H1 (cell line): ENCODE data around the gene SSMEM1. TPM values are rescaled to one million over a fixed set of nuclear protein-coding genes. Genes with fewer than 3 reads are reported as not detected.

Experiments
- CTCF ChIA-PET: fragments of 300-600 bp; sonication (Branson Sonifier 250); formaldehyde crosslinking; loops from one replicate; lab custom pipeline; 2021; ENCODE audit not compliant: partially characterized antibody; lab: Charles Lee
- POLR2A ChIA-PET: fragments of 300-600 bp; sonication (Branson Sonifier 250); formaldehyde crosslinking; loops from one replicate; lab custom pipeline; 2021; ENCODE audit warnings: inconsistent platforms; ENCODE audit not compliant: partially characterized antibody; lab: Charles Lee
- DNase-seq, 2 experiments: peaks; one replicate each; pipeline versions ENCODE4 v3.0.0 to v3.0.0-alpha.2; 2010 to 2022; ENCODE audit warnings: low spot score in 2 of 2, low read depth in 1 of 2, mixed read lengths in 1 of 2
- FAIRE-seq: peaks from 2 replicates; lab custom pipeline; 2011; peaks lifted over from hg19 to GRCh38; lab: Jason Lieb, UNC
- H2AFZ ChIP-seq: 2 replicates; pipeline ENCODE4 v1.8.1; 2012; ENCODE audit warnings: low read length, inconsistent platforms
- H2AK5ac ChIP-seq: 2 replicates; pipeline ENCODE4 v1.6.1; 2013; ENCODE audit warnings: low read depth, low read length
- H2BK120ac ChIP-seq: replicated peaks from 2 replicates; pipeline ENCODE3; 2013; ENCODE audit warnings: low read depth, low read length, inconsistent platforms
- H2BK12ac ChIP-seq: 2 replicates; pipeline ENCODE4 v1.6.1; 2013; ENCODE audit warnings: low read depth, low read length
- H2BK15ac ChIP-seq: 2 replicates; pipeline ENCODE4 v1.6.1; 2013; ENCODE audit warnings: low read length
- H2BK20ac ChIP-seq: 2 replicates; pipeline ENCODE4 v1.6.1; 2013; ENCODE audit warnings: low read length
- H2BK5ac ChIP-seq: 2 replicates; pipeline ENCODE4 v1.6.1; 2013; ENCODE audit warnings: low read depth, low read length
- H3K14ac ChIP-seq: 2 replicates; pipeline ENCODE4 v1.6.1; 2013; ENCODE audit warnings: inconsistent platforms; ENCODE audit not compliant: insufficient read length
- H3K18ac ChIP-seq: 2 replicates; pipeline ENCODE4 v1.6.1; 2013; ENCODE audit warnings: low read length; ENCODE audit errors: extremely low read depth
- H3K23ac ChIP-seq: 2 replicates; pipeline ENCODE4 v1.6.1; 2013; ENCODE audit warnings: inconsistent platforms; ENCODE audit not compliant: insufficient read length
- H3K23me2 ChIP-seq: 2 replicates; pipeline ENCODE4 v1.6.1; 2013; ENCODE audit warnings: low read depth, low read length
- H3K27ac ChIP-seq: 2 replicates; pipeline ENCODE4 v1.6.1; 2011; ENCODE audit warnings: low read depth, low read length, inconsistent platforms
- H3K27me3 ChIP-seq, 4 experiments: replicated peaks in 1 of 4; 1 replicate in 1 of 4; 2 replicates in 3 of 4; pipeline versions ENCODE4 v1.6.1 to v1.8.1; 2011 to 2013; ENCODE audit warnings: low read length in 3 of 4, mild to moderate bottlenecking in 3 of 4, inconsistent platforms in 2 of 4, mixed read lengths in 2 of 4, moderate library complexity in 1 of 4; ENCODE audit not compliant: control insufficient read depth in 3 of 4, insufficient read depth in 3 of 4; ENCODE audit errors: extremely low read depth in 1 of 4
- H3K36me3 ChIP-seq, 4 experiments: 2 replicates each; pipeline versions ENCODE4 v1.6.1 to v1.8.1; 2011 to 2013; ENCODE audit warnings: mild to moderate bottlenecking in 4 of 4, low read length in 3 of 4, moderate library complexity in 2 of 4, control low read depth in 1 of 4, inconsistent platforms in 1 of 4; ENCODE audit not compliant: insufficient read depth in 4 of 4, control insufficient read depth in 2 of 4
- H3K4ac ChIP-seq: replicated peaks from 2 replicates; pipeline ENCODE3; 2013; ENCODE audit warnings: low read length, low read depth, mixed read lengths, inconsistent platforms; ENCODE audit not compliant: insufficient read length
- H3K4me1 ChIP-seq, 4 experiments: replicated peaks in 1 of 4; 1 replicate in 1 of 4; 2 replicates in 3 of 4; pipeline versions ENCODE4 v1.6.1 to v1.8.1; 2011 to 2013; ENCODE audit warnings: low read length in 3 of 4, inconsistent platforms in 2 of 4, mixed read lengths in 1 of 4; ENCODE audit not compliant: insufficient read depth in 4 of 4, control insufficient read depth in 3 of 4
- H3K4me2 ChIP-seq, 2 experiments: 2 replicates each; pipeline versions ENCODE4 v1.6.1 to v1.8.1; 2011 to 2013; ENCODE audit warnings: low read depth in 2 of 2, low read length in 2 of 2, control low read depth in 1 of 2, inconsistent platforms in 1 of 2, mild to moderate bottlenecking in 1 of 2; ENCODE audit not compliant: insufficient read depth in 1 of 2
- H3K4me3 ChIP-seq, 4 experiments: fragments of 200-600, 300-600 bp in 1 of 4; sonication (generic), shearing (Covaris generic), sonication (Bioruptor Twin) in 1 of 4; 2 replicates each; pipeline versions ENCODE4 v1.5.1 to v1.8.1; 2011 to 2016; ENCODE audit warnings: low read length in 4 of 4, low read depth in 3 of 4, control low read depth in 2 of 4, inconsistent platforms in 2 of 4, mild to moderate bottlenecking in 2 of 4, mixed read lengths in 1 of 4, moderate library complexity in 1 of 4; ENCODE audit not compliant: insufficient read depth in 2 of 4; ENCODE audit errors: extremely low read depth in 1 of 4
- H3K56ac ChIP-seq: replicated peaks from 2 replicates; pipeline ENCODE3; 2013; ENCODE audit warnings: low read depth, mild to moderate bottlenecking, mixed read lengths, low read length, inconsistent platforms; ENCODE audit not compliant: insufficient read length
- H3K79me1 ChIP-seq: 2 replicates; pipeline ENCODE4 v1.6.1; 2013; ENCODE audit warnings: low read depth, low read length, control low read depth
- H3K79me2 ChIP-seq, 2 experiments: 2 replicates each; pipeline versions ENCODE4 v1.6.1 to v1.8.1; 2012 to 2013; ENCODE audit warnings: low read length in 2 of 2, mild to moderate bottlenecking in 2 of 2, inconsistent platforms in 1 of 2; ENCODE audit not compliant: insufficient read depth in 2 of 2, control insufficient read depth in 1 of 2
- H3K9ac ChIP-seq, 4 experiments: replicated peaks in 1 of 4; 1 replicate in 1 of 4; 2 replicates in 3 of 4; pipeline versions ENCODE4 v1.6.1 to v1.8.1; 2011 to 2013; ENCODE audit warnings: low read depth in 3 of 4, low read length in 3 of 4, control low read depth in 2 of 4, mild to moderate bottlenecking in 2 of 4, moderate library complexity in 2 of 4, inconsistent platforms in 1 of 4; ENCODE audit errors: extremely low read depth in 1 of 4
- H3K9me3 ChIP-seq, 2 experiments: 2 replicates each; pipeline versions ENCODE4 v1.6.1 to v1.8.1; 2012 to 2013; ENCODE audit warnings: mild to moderate bottlenecking in 2 of 2, moderate library complexity in 2 of 2, control low read depth in 1 of 2, inconsistent platforms in 1 of 2, low read depth in 1 of 2, low read length in 1 of 2, mixed read lengths in 1 of 2; ENCODE audit not compliant: insufficient read depth in 2 of 2
- H4K20me1 ChIP-seq, 2 experiments: replicated peaks in 1 of 2; 2 replicates each; pipeline versions ENCODE3 to v1.8.1; 2011 to 2013; ENCODE audit warnings: inconsistent platforms in 2 of 2, low read length in 2 of 2, mild to moderate bottlenecking in 1 of 2; ENCODE audit not compliant: insufficient read depth in 2 of 2, control insufficient read depth in 1 of 2
- H4K5ac ChIP-seq: 2 replicates; pipeline ENCODE4 v1.6.1; 2013; ENCODE audit warnings: low read length, low read depth, mixed read lengths, inconsistent platforms; ENCODE audit not compliant: insufficient read length
- H4K8ac ChIP-seq: 2 replicates; pipeline ENCODE4 v1.8.0; 2013; ENCODE audit warnings: mild to moderate bottlenecking, moderate library complexity, low read length, inconsistent platforms; ENCODE audit not compliant: insufficient read depth; ENCODE audit errors: extremely low read depth
- H4K91ac ChIP-seq: replicated peaks from 2 replicates; pipeline ENCODE3; 2013; ENCODE audit warnings: low read length, mixed read lengths, inconsistent platforms; ENCODE audit not compliant: insufficient read length
- BRCA1 ChIP-seq: IDR thresholded peaks from 2 replicates; pipeline ENCODE4 v1.6.1; 2012; ENCODE audit warnings: low read depth, low read length, improper control_type of control experiment
- JUN ChIP-seq: IDR thresholded peaks from 2 replicates; pipeline ENCODE4 v1.6.1; 2011; ENCODE audit warnings: low read depth, mild to moderate bottlenecking, improper control_type of control experiment, low read length
- KDM1A ChIP-seq: fragments of 200-600, 300-600 bp; sonication (generic); IDR thresholded peaks from 2 replicates; pipeline ENCODE4 v1.7.1; 2016; ENCODE audit warnings: mild to moderate bottlenecking, low read length, borderline replicate concordance
- KDM4A ChIP-seq: IDR thresholded peaks from one replicate; pipeline ENCODE4 v1.7.1; 2012; ENCODE audit warnings: low read depth, mild to moderate bottlenecking, moderate library complexity, low read length, inconsistent platforms; ENCODE audit not compliant: severe bottlenecking
- KDM5A ChIP-seq: fragments of 200-600 bp; IDR thresholded peaks from 2 replicates; pipeline ENCODE4 v1.7.1; 2012; ENCODE audit warnings: mild to moderate bottlenecking, low read length, inconsistent platforms, mixed read lengths
- MAX ChIP-seq: IDR thresholded peaks from 2 replicates; pipeline ENCODE4 v1.6.1; 2012; ENCODE audit warnings: inconsistent platforms
- NANOG ChIP-seq: IDR thresholded peaks from 2 replicates; pipeline ENCODE4 v1.6.1; 2011; ENCODE audit warnings: low read length, low read depth, mild to moderate bottlenecking, inconsistent platforms; ENCODE audit not compliant: insufficient read depth, poor library complexity, severe bottlenecking
- RBBP5 ChIP-seq: IDR thresholded peaks from 2 replicates; pipeline ENCODE4 v1.7.1; 2012; ENCODE audit warnings: low read depth, mild to moderate bottlenecking, inconsistent platforms, low read length, moderate library complexity, borderline replicate concordance
- RNF2 ChIP-seq: fragments of 200-900, 300-1000 bp; sonication (generic); IDR thresholded peaks from 2 replicates; pipeline ENCODE4 v1.7.1; 2016; ENCODE audit warnings: borderline replicate concordance, low read depth, mild to moderate bottlenecking, antibody characterized with exemption, low read length; ENCODE audit not compliant: poor library complexity, severe bottlenecking; ENCODE audit errors: missing control alignments
- SIN3A ChIP-seq, 2 experiments: IDR thresholded peaks in 1 of 2; conservative IDR thresholded peaks in 1 of 2; 2 replicates each; pipeline ENCODE4 v1.6.1; 2011 to 2012; ENCODE audit warnings: low read length in 2 of 2, improper control_type of control experiment in 1 of 2, low read depth in 1 of 2, mild to moderate bottlenecking in 1 of 2
- SRF ChIP-seq: IDR thresholded peaks from 2 replicates; pipeline ENCODE4 v1.6.1; 2011; ENCODE audit warnings: mild to moderate bottlenecking, low read depth, low read length, moderate library complexity
- TCF12 ChIP-seq: IDR thresholded peaks from 2 replicates; pipeline ENCODE4 v1.6.1; 2011; ENCODE audit warnings: low read depth, mild to moderate bottlenecking, low read length
- YY1 ChIP-seq: IDR thresholded peaks from 2 replicates; pipeline ENCODE4 v1.6.1; 2011; ENCODE audit warnings: low read depth, mild to moderate bottlenecking, low read length
- WGBS, 2 experiments: shearing (Covaris generic) in 1 of 2; methylation state at CpG; one replicate each; pipeline versions ENCODE4 v1.1.6 to v1.1.7; 2013 to 2015; ENCODE audit warnings: low lambda C conversion rate in 2 of 2, mixed read lengths in 2 of 2, inconsistent platforms in 1 of 2, low coverage in 1 of 2, missing lambda C conversion rate in 1 of 2; ENCODE audit not compliant: insufficient replicate concordance in 2 of 2, insufficient coverage in 1 of 2, insufficient read length in 1 of 2; ENCODE audit errors: extremely low coverage in 1 of 2, missing lambda C conversion rate in 1 of 2; 5-methylcytosine and 5-hydroxymethylcytosine counted together
- polyA plus RNA-seq, 7 experiments: library from polyadenylated mRNA; depleted of rRNA in 3 of 7; stranded (reverse) in 5 of 7; unstranded in 2 of 7; fragments of >200 nt in 5 of 7; fragments of 200-250 nt in 2 of 7; gene quantifications; 1 replicate in 5 of 7; 2 replicates in 1 of 7; 4 replicates in 1 of 7; pipeline versions ENCODE4 v1.2.1 to v1.2.3, GENCODE V29; 2011 to 2013; ENCODE audit warnings: missing spikeins in 2 of 7, mixed read lengths in 2 of 7
- total RNA-seq: library from RNA; stranded (reverse); fragmentation: NEBNext Ultra II Directional; extraction: Animal tissue kit (Norgen Biotek cat#: 25700); gene quantifications from 2 replicates; pipeline ENCODE4 v1.2.1, GENCODE V29; 2021

Gene SSMEM1
- total and polyA plus RNA-seq, 2 of the 8 experiments (the other 6 are each of a cell fraction or from before 2014, with no cell fraction given), result not detected

GRCh38 chr7:130263130-130263529 lies 55.5 kb downstream of the SSMEM1 start:
- CTCF ChIA-PET, result interaction anchor here (1.1 to 2.2 kb wide), 4 partner anchors 16 to 224 kb away, joined by 3 to 7 read pairs (median 6); partner anchors contain the start of gene CPA1
- no peak overlapping the region for H3K4me2 ChIP-seq
- no peak for TF ChIP-seq JUN
- no peak for TF ChIP-seq NANOG
- TF ChIP-seq MAX, result no peak
- no peak for TF ChIP-seq RBBP5
- TF ChIP-seq TCF12, result no peak
- no peak for TF ChIP-seq SRF
- TF ChIP-seq YY1, result no peak
- no peak for TF ChIP-seq KDM1A
- TF ChIP-seq KDM4A, result no peak
- TF ChIP-seq BRCA1, result no peak
- no peak for TF ChIP-seq SIN3A (conservative IDR thresholded peaks at IDR 0.05 in 1 of 2, IDR thresholded peaks at IDR 0.05 in 1 of 2; ENCODE audit: low read depth in 1 of 2, low read length in 2 of 2)
- TF ChIP-seq RNF2, result no peak
- no peak for TF ChIP-seq KDM5A

More at GRCh38 chr7:130263130-130263529, 55.5 kb downstream of the SSMEM1 start:
- Histone ChIP-seq H3K23ac (no peak overlapping the region), H4K91ac (no peak overlapping the region), H4K5ac (no peak overlapping the region), H3K14ac (no peak overlapping the region), H2BK15ac (no peak overlapping the region), H3K79me2 (no peaks in the 10 kb centered on the region), H3K27me3 (no peaks in the 10 kb centered on the region), H2BK5ac (no peak overlapping the region), H3K4me1 (peaks cover 0 to 10% (median 2%) of the 10 kb centered on the region in 4 experiments; a peak in 2 of 7 replicates), H2BK120ac (no peak overlapping the region), H3K18ac (no peak overlapping the region), H2AK5ac (no peak overlapping the region), H3K9me3 (peaks cover 3 to 10% of the 10 kb centered on the region in 2 experiments; a peak in 2 of 4 replicates), H3K56ac (no peak overlapping the region), H3K36me3 (peaks cover 0 to 2% (median 0%) of the 10 kb centered on the region in 4 experiments; a peak in 1 of 8 replicates), H4K20me1 (no peaks in the 10 kb centered on the region), H3K4ac (no peak overlapping the region), H2BK20ac (no peak overlapping the region), H2BK12ac (no peak overlapping the region), H4K8ac (no peak overlapping the region), H3K27ac (no peak overlapping the region), H2AFZ (no peak overlapping the region), H3K79me1 (no peaks in the 10 kb centered on the region), H3K4me3 (no peak overlapping the region), H3K9ac (no peak overlapping the region), H3K23me2 (no peaks in the 10 kb centered on the region; the same call in 1 of the 2 replicates)
- FAIRE-seq (no peak), DNase-seq (no peak)
- 88% methylated on average over 2 of the region's 2 CpGs; no CpG with 5 or more reads in 1 of the 2 experiments for WGBS, 2 experiments
- POLR2A ChIA-PET, result interaction anchor here (3.3 kb wide), 1 partner anchor 9 kb away, joined by 23 read pairs; no protein-coding TSS in a partner anchor
